Erythroblast (primary cell): ENCODE measurements around the gene IQSEC2.

Experiments
- GATA1 ChIP-seq: IDR thresholded peaks from 2 replicates; pipeline ENCODE4 v1.6.1; 2011; ENCODE audit warnings: low read depth, mild to moderate bottlenecking, control low read depth, low read length, moderate library complexity
- POLR2A ChIP-seq: IDR thresholded peaks from 2 replicates; pipeline ENCODE4 v1.6.1; 2011; ENCODE audit warnings: mild to moderate bottlenecking, low read length

- TF ChIP-seq POLR2A: no peak
- no peak for TF ChIP-seq GATA1
Observed at GRCh38 chrX:53308836-53309235, 27.5 kb upstream of the IQSEC2 start.
